NCI-H774 (cell line): Measurements from ENCODE around the gene HYAL3.
"Not testable (repeated sequence)": the region's sequence is repeated elsewhere in the genome, so short reads cannot be mapped to it uniquely, and the experiment has no call there.

Experiments used
- DNase-seq: peaks from one replicate; lab custom pipeline; 2025; lab: John Stamatoyannopoulos, UW

HYAL3 gene

GRCh38 chr3:50270422-50271224 is 28.6 kb downstream of the HYAL3 start:
- no peak for DNase-seq

- no peak for DNase-seq
Measured at GRCh38 chr3:50269977-50270413, 29.2 kb downstream of the HYAL3 start.

- no peak for DNase-seq
Measured at GRCh38 chr3:50269460-50269859, 29.7 kb downstream of the HYAL3 start.

GRCh38 chr3:50268703-50269451 is 30.3 kb downstream of the HYAL3 start, which contains the start of gene SEMA3B:
Gene SEMA3B (plus strand): TSS chr3:50269147. CDS start chr3:50269241, 94 bp downstream.
- DNase-seq, result no peak

DNA sequence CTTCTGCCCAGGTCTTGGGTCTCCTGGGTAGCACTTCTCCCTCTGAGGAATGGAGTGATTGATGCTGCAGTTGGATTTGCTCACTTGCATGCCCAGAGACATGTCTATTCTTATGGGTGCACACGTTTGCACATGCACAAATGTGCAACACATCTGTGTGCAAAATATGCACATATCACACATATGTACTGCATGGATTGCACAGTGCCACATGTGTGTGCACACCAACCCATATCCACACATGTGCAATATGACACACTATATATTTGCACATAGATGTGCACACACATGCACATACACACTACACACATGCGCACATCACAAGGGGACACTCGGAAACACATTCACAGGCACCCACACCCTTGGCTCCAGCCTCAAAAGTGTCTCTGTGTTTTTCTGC is 30.9 kb downstream of the HYAL3 start:
- no peak for DNase-seq

DNA sequence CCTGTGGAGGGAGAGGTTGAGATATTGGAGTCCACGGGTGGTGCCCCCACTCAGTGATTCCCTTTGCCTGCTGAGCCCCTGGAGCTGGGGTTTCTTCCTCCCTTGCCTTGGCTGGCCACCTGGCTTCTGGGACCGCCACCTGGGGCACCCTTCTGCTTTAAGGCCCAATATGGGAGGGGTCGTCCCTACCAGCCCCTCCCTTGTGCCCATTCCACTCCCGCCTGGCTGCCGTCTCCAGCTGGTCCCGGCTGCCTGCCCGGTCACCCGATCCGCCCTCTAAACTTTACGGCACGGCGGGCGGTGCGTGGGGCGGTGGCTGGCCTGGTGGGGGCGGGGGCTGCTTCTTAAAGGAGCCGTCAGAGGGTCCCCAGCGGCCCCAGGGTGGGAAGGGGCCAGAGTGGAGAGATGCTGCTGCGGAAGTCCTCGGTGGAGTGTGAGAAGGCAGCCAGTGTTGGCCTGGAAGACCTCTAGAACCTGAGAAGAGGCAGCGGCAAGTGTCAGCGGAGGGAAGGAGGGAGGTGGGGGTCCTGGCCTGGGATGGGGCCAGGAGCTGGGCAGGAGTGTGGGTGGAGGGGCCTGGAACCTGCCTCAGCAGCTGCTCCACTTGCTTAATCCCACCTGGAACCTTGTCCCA is 31.8 kb downstream of the HYAL3 start:
- DNase-seq, result no peak

- DNase-seq, result no peak
Measured at GRCh38 chr3:50266836-50267235, 32.4 kb downstream of the HYAL3 start.

- DNase-seq, result no peak
Measured at GRCh38 chr3:50266017-50266416, 33.2 kb downstream of the HYAL3 start.

- no peak for DNase-seq
Measured at GRCh38 chr3:50265571-50265970, 33.6 kb downstream of the HYAL3 start.

- no peak for DNase-seq
Measured at GRCh38 chr3:50264964-50265485, 34.2 kb downstream of the HYAL3 start.

- DNase-seq, result no peak
Measured at GRCh38 chr3:50264383-50264963, 34.7 kb downstream of the HYAL3 start.

DNA sequence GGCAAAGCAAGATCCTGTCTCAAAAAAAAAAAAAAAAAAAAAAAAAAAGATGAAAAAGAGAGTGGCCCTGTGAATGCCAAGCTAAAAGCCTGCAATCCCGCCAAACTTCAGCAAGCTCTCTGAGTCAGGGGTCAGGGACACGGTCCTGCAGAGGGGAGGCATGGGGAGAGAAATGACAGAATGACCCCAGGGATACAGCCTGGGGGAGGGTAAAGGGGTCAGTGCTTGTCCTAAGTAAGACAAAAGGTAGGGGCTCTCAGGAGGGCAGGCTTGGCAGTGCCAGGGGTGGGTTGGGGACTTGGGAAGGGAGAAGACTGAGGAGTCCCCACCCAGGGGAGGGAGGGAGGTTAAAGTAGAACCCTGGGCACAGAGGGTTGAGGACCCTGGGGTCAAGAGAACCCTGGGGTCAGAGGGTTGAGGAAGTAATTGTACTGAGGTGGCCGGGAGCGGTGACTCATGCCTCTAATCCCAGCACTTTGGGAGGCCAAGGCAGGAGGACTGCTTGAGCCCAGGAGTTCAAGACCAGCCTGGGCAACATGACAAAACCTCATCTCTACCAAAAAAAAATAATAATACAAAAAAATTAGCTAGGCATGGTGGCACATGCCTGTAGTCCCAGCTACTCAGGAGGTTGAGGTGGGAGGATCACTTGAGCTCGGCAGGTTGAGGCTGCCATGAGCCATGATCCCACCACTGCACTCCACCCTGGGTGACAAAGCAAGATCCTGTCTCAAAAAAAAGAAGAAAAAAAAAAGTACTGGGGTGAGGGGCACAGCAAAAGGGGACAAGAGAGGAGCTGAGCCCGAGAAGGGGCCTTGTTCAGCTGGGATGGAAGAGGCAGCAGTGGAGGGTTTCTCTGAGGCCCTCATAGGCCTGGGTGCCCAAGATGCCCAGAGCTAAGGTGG is 35.5 kb downstream of the HYAL3 start:
- DNase-seq, result no peak

GRCh38 chr3:50262778-50263177 is 36.4 kb downstream of the HYAL3 start:
- no peak for DNase-seq

DNA sequence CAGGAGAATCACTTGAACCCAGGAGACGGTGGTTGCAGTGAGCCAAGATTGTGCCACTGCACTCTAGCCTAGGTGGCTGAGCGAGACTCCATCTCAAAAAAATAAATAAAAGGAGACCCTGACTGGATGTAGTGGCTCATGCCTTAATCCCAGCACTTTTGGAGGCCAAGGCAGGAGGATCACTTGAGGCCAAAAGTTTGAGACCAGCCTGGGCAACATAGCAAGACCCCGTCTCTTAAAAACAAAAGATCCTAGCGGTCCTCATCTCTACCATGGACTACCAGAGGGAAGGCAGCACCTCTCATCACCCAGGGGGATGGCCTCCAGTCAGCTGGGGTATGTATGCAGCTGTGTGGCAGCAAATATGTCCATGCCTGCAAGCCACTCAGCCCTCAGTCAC is 37.0 kb downstream of the HYAL3 start:
- DNase-seq, result not testable (repeated sequence)

- no peak for DNase-seq
Measured at GRCh38 chr3:50261505-50261904, 37.7 kb downstream of the HYAL3 start.

- no peak for DNase-seq
Measured at GRCh38 chr3:50260942-50261441, 38.2 kb downstream of the HYAL3 start.

DNA sequence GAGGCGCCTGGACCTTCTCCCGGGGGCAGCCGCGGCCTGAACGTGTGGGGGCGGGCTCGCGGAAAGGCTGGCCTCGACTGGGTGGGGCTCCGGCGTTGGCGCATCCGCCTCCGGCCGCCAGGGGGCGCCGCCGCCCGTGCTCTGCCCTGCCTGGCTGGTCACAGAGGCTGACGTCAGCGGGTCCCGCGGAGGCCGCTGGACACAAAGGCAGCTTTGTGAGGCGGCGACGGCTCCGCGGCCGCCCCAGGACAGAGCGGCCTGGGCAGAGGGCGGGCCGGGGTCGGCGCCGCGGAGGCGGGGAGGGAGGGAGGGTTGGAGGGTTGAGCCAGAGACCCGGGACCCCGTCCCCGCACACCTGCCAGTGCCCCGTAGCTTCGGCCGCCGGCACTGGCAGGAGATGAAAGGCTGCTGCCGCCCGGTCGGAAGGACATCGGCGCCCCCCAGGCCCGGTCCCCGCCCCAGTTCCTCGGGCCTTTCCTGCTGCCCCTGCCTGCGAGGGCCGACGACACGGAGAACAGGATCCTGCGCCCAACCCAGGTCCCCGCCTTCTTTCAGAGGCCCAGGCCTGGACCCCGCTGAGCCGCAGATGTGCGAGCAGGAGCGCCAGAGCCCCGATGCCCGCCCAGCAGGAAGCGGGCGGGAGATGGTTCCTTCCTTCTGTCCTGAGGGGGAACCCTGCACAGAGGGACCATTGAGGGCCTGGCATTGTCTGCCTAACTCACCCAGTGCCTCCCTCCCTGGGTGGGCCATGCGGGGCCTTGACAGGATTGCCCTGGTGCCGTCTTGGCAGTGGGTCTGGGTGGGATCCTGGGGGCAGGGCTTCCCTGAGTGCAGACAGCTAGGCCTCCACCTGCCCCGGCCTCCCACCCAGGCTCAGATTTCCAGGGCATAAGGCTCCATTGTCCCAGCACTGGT is 38.9 kb downstream of the HYAL3 start:
- DNase-seq, result peak; percentile 51

DNA sequence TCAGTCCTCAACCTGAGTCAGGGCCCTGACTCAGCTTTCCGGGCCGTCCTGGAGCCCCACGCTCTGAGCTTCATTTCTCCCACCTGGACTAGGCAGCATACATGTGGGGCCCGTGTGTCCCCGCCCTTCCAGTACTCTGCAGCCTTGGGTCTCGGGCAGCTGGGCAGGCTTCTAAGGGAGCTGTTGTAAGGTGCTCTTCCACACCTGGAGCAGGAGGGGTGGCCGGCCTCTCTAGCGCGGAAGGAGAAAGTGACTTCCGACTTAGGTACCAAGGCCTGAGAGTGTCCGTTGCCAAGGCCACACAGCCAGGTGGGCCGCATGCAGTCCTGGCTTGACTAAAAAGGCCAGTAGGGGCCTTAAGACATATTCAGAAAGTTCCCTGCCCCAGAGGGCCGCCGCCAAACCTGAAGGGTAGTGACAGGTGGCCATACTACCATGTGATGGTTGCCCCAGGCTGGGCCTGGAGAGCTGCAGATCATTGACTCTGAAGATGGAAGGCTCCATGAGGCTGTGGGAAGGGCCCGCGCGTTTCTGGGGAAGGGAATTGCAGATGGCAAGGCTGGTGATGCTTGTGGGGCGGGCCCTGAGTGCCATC is 39.7 kb downstream of the HYAL3 start:
- DNase-seq, result no peak

DNA sequence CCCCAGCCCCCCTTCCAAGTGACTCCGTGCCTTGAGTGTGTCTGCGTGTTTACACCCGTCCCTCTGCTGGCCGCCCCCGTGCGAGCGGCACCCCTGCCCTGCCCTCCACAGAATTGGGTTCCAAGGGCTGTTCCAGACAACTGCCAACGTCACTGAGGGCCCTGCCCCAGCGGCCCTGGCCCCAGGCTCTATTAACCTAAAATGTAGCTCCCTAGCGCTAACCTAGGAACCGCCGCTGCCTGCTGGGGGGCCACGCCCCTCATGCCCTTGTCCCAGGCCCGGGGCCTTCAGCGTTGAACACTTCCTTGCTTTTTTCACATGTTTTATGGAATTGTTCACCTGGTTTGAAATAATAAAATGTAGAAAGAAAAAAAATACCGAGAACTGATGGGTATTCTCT is 40.2 kb downstream of the HYAL3 start:
- no peak for DNase-seq
